SK-N-SH treated with all-trans-retinoic acid at 6 μM for 48 hours (cell line): ENCODE measurements around the gene GJA1.

Experiments used
- ARNTL ChIP-seq: fragments of 450-650 bp; formaldehyde crosslinking; IDR thresholded peaks from 2 replicates; pipeline ENCODE4 v1.5.0; 2020; ENCODE audit warnings: low read depth, mild to moderate bottlenecking, moderate library complexity, borderline replicate concordance
- ESRRG ChIP-seq: fragments of 250-450 bp; sonication (Bioruptor Pico); IDR thresholded peaks from 2 replicates; pipeline ENCODE4 v1.6.1; 2021; ENCODE audit warnings: mild to moderate bottlenecking

- TF ChIP-seq ESRRG (CRISPR knock-in tag) (no peak), ARNTL (CRISPR knock-in tag) (no peak)
Measured at GRCh38 chr6:121482004-121482693, 46.7 kb downstream of the GJA1 start.
